HepG2 (cell line): ENCODE results near the gene BMP2K. TPM values are rescaled to one million over a fixed set of nuclear protein-coding genes. Genes with fewer than 3 reads are reported as not detected.
A peak's percentile ranks its signal among the peaks of the same experiment; 100 is the strongest.

ENCODE experiments used
- ATAC-seq: fragments of 200-7000 bp; cut with Tn5 transposase; 3 replicates; pipeline ENCODE4 v1.9.1; 2020; ENCODE audit warnings: mild to moderate bottlenecking, moderate library complexity
- BruUV-seq: library from RNA; stranded (reverse); fragments of 400-500 nt; replicated peaks from 2 replicates; lab custom pipeline; 2021; lab: Mats Ljungman, UMichigan
- CTCF ChIA-PET: fragments of 300-600 bp; formaldehyde crosslinking; extraction: SDS; loops from one replicate; lab custom pipeline; 2021; ENCODE audit warnings: low total read pairs, inconsistent platforms, low intra/inter-chr PET ratio; lab: Yijun Ruan, JAX
- POLR2A ChIA-PET: fragments of 350-600 bp; sonication (Branson Sonifier 250); formaldehyde crosslinking; loops from one replicate; lab custom pipeline; 2020; ENCODE audit warnings: antibody characterized with exemption, inconsistent platforms; lab: Yijun Ruan, JAX
- DNase-seq: peaks from one replicate; pipeline ENCODE4 v3.0.0-alpha.2; 2015; ENCODE audit warnings: low spot score
- FAIRE-seq: peaks from 3 replicates; lab custom pipeline; 2011; peaks lifted over from hg19 to GRCh38; lab: Jason Lieb, UNC
- H2AFZ ChIP-seq: one replicate; pipeline ENCODE4 v1.6.1; 2011; ENCODE audit warnings: low read length, inconsistent platforms
- H3K27ac ChIP-seq: fragments of 300-600 bp; 3 replicates; pipeline ENCODE4 v1.8.0; 2011; ENCODE audit warnings: mixed run types, mild to moderate bottlenecking, mixed read lengths, low read length, inconsistent platforms; ENCODE audit not compliant: insufficient read depth; ENCODE audit errors: extremely low read length
- H3K27me3 ChIP-seq, 2 experiments: fragments of 200-600 bp in 1 of 2; 2 replicates in 1 of 2; 3 replicates in 1 of 2; pipeline versions ENCODE4 v1.6.0 to v1.8.0; 2011; ENCODE audit warnings: low read length in 2 of 2, mild to moderate bottlenecking in 2 of 2, moderate library complexity in 2 of 2, inconsistent platforms in 1 of 2; ENCODE audit not compliant: insufficient read depth in 2 of 2, control insufficient read depth in 1 of 2
- H3K36me3 ChIP-seq, 2 experiments: fragments of 200-600 bp in 1 of 2; replicated peaks in 1 of 2; 2 replicates in 1 of 2; 3 replicates in 1 of 2; pipeline versions ENCODE4 v1.5.1 to v1.8.0; 2011; ENCODE audit warnings: low read length in 2 of 2, inconsistent platforms in 1 of 2; ENCODE audit not compliant: insufficient read depth in 2 of 2, control insufficient read depth in 1 of 2
- H3K4me1 ChIP-seq: 2 replicates; pipeline ENCODE4 v1.5.1; 2012; ENCODE audit warnings: low read length, inconsistent platforms; ENCODE audit not compliant: insufficient read depth
- H3K4me2 ChIP-seq: 2 replicates; pipeline ENCODE4 v1.6.0; 2011; ENCODE audit warnings: low read depth, low read length, inconsistent platforms
- H3K4me3 ChIP-seq, 3 experiments: fragments of 200-600 bp in 1 of 3; sonication (generic), shearing (Covaris generic) in 1 of 3; replicated peaks in 1 of 3; 2 replicates each; pipeline ENCODE4 v1.5.1; 2011 to 2016; ENCODE audit warnings: low read length in 3 of 3, inconsistent platforms in 2 of 3, low read depth in 2 of 3, mild to moderate bottlenecking in 2 of 3, control low read depth in 1 of 3, mixed read lengths in 1 of 3; ENCODE audit not compliant: insufficient read depth in 1 of 3
- H3K79me2 ChIP-seq: one replicate; pipeline ENCODE4 v1.6.1; 2011; ENCODE audit warnings: low read length, inconsistent platforms; ENCODE audit not compliant: insufficient read depth
- H3K9ac ChIP-seq: 2 replicates; pipeline ENCODE4 v1.6.0; 2011; ENCODE audit warnings: mild to moderate bottlenecking, low read depth, low read length, inconsistent platforms; ENCODE audit not compliant: insufficient read depth
- H3K9me3 ChIP-seq: 2 replicates; pipeline ENCODE4 v1.5.1; 2012; ENCODE audit warnings: mild to moderate bottlenecking, low read length
- H4K20me1 ChIP-seq: 2 replicates; pipeline ENCODE4 v1.6.0; 2011; ENCODE audit warnings: inconsistent platforms, mild to moderate bottlenecking, low read length, moderate library complexity; ENCODE audit not compliant: insufficient read depth
- CEBPB ChIP-seq: IDR thresholded peaks from 2 replicates; pipeline ENCODE4 v1.6.1; 2011; ENCODE audit warnings: low read depth, low read length, improper control_type of control experiment, borderline replicate concordance
- HDAC1 ChIP-seq: sonication (generic); formaldehyde crosslinking; IDR thresholded peaks from 2 replicates; pipeline ENCODE4 v1.5.1; 2020; ENCODE audit warnings: mild to moderate bottlenecking, missing genetic modification reagents
- HIC2 ChIP-seq: sonication (generic); formaldehyde crosslinking; IDR thresholded peaks from 2 replicates; pipeline ENCODE4 v1.9.0; 2022; ENCODE audit warnings: low read depth, missing genetic modification reagents
- ISL2 ChIP-seq: sonication (generic); formaldehyde crosslinking; IDR thresholded peaks from 2 replicates; pipeline ENCODE4 v1.5.0; 2020; ENCODE audit warnings: missing genetic modification reagents
- KMT2B ChIP-seq: IDR thresholded peaks from 2 replicates; pipeline ENCODE4 v1.6.1; 2016; ENCODE audit warnings: missing genetic modification reagents, missing compliant biosample characterization
- MBNL3 ChIP-seq: fragments of 250-450 bp; sonication (Bioruptor Pico); conservative IDR thresholded peaks from 2 replicates; pipeline ENCODE4 v1.8.0; 2022; ENCODE audit warnings: mild to moderate bottlenecking, inconsistent platforms
- MEIS2 ChIP-seq: sonication (generic); formaldehyde crosslinking; IDR thresholded peaks from 2 replicates; pipeline ENCODE4 v1.9.0; 2021; ENCODE audit warnings: mild to moderate bottlenecking, missing genetic modification reagents
- MXI1 ChIP-seq: IDR thresholded peaks from 3 replicates; pipeline ENCODE4 v1.6.1; 2012; ENCODE audit warnings: low read depth, low read length, inconsistent platforms, borderline replicate concordance
- NCOR1 ChIP-seq: fragments of 200-600 bp; sonication (generic); IDR thresholded peaks from 2 replicates; pipeline ENCODE4 v1.7.0; 2017; ENCODE audit warnings: antibody characterized with exemption, low read length, borderline replicate concordance
- NFYC ChIP-seq: IDR thresholded peaks from 2 replicates; pipeline ENCODE4 v1.6.1; 2016; ENCODE audit warnings: missing genetic modification reagents, missing compliant biosample characterization
- PHF8 ChIP-seq: sonication (generic); formaldehyde crosslinking; IDR thresholded peaks from 2 replicates; pipeline ENCODE4 v1.5.0; 2020; ENCODE audit warnings: missing genetic modification reagents
- RARG ChIP-seq: sonication (generic); formaldehyde crosslinking; IDR thresholded peaks from 2 replicates; pipeline ENCODE4 v1.4.0; 2020; ENCODE audit warnings: low read depth, mild to moderate bottlenecking, missing genetic modification reagents
- RBM22 ChIP-seq: fragments of 200-400 bp; formaldehyde crosslinking; optimal IDR thresholded peaks from 2 replicates; pipeline ENCODE3; 2017; ENCODE audit warnings: mild to moderate bottlenecking, low read length, moderate library complexity
- SALL1 ChIP-seq: sonication (generic); formaldehyde crosslinking; IDR thresholded peaks from 2 replicates; pipeline ENCODE4 v1.8.0; 2022; ENCODE audit warnings: mild to moderate bottlenecking, missing genetic modification reagents
- ZNF292 ChIP-seq: sonication (generic); formaldehyde crosslinking; IDR thresholded peaks from 2 replicates; pipeline ENCODE4 v1.8.1; 2022; ENCODE audit warnings: mild to moderate bottlenecking, low read depth, missing genetic modification reagents, borderline replicate concordance
- ZNF639 ChIP-seq: conservative IDR thresholded peaks from 2 replicates; pipeline ENCODE4 v1.6.1; 2018; ENCODE audit warnings: missing genetic modification reagents
- ZNF724P ChIP-seq: sonication (generic); formaldehyde crosslinking; IDR thresholded peaks from 2 replicates; pipeline ENCODE4 v1.8.0; 2022; ENCODE audit warnings: missing genetic modification reagents, borderline replicate concordance
- WGBS: methylation state at CpG from one replicate; pipeline ENCODE4 v1.1.6; 2017; ENCODE audit warnings: low lambda C conversion rate; 5-methylcytosine and 5-hydroxymethylcytosine counted together
- in situ Hi-C: cut with HindIII; loops from 2 replicates; pipeline ENCODE4 v1.10.0; 2017; ENCODE audit warnings: low pct_unique_long_range_greater_than_20kb; ENCODE audit not compliant: extremely low pct_ligation_motif_present
- intact Hi-C: fragments of 100-400 bp; cut with micrococcal nuclease; formaldehyde crosslinking; loops from one replicate; pipeline ENCODE4 v1.10.0; 2022; ENCODE audit not compliant: unreplicated experiment
- polyA plus RNA-seq, 8 experiments: library from polyadenylated mRNA; depleted of rRNA in 3 of 8; stranded (reverse) in 7 of 8; unstranded in 1 of 8; fragments of >200 nt; fragmentation: Illumina TruSeq in 4 of 8; extraction: Trizol in 4 of 8; gene quantifications; 2 replicates each; pipeline versions ENCODE4 v1.2.1 to v1.2.3, GENCODE V29; 2011 to 2016; ENCODE audit warnings: low read depth in 4 of 8, missing spikeins in 1 of 8, mixed read lengths in 1 of 8; ENCODE audit not compliant: insufficient read depth in 1 of 8
- total RNA-seq, 5 experiments: library from RNA; depleted of rRNA; stranded (reverse); fragments of >200 nt; fragmentation: Illumina TruSeq; extraction: Trizol; gene quantifications; 2 replicates each; pipeline ENCODE4 v1.2.3, GENCODE V29; 2016; ENCODE audit warnings: low read depth in 1 of 5

The BMP2K gene
- total and polyA plus RNA-seq, 2 of the 13 experiments (the other 11 are each of a cell fraction or from before 2014, with no cell fraction given) = 8.6 to 15.2 TPM

GRCh38 chr4:78776729-78777575 is 802 bp downstream of the BMP2K start:
- BruUV-seq = no TSS peak
- peaks cover 46% of the 10 kb centered on the region for H3K79me2 ChIP-seq
- ChIA-PET POLR2A (interaction anchor here (0.6 to 1.8 kb wide), 11 partner anchors 9 to 370 kb away, joined by 3 to 13 read pairs (median 3); partner anchors contain the start of gene PAQR3), CTCF (no interaction called here)
- peaks cover 6% of the 10 kb centered on the region for H4K20me1 ChIP-seq
- ATAC-seq = peak; percentile 78
- H3K4me3 ChIP-seq = peak overlapping the region; percentile 93 to 95 (median 95)
- H3K27me3 ChIP-seq = no peaks in the 10 kb centered on the region; a peak in 1 of 5 replicates
- peak; percentile 52 for DNase-seq
- H3K4me1 ChIP-seq = peaks cover 42% of the 10 kb centered on the region
- peak overlapping the region; percentile 81 for H3K27ac ChIP-seq
- peak overlapping the region; percentile 91 for H3K4me2 ChIP-seq
- peak overlapping the region; percentile 33 for H2AFZ ChIP-seq
- intact Hi-C loops = loop anchor here (1.0 to 10.0 kb wide), 4 partner anchors 85 to 720 kb away; partner anchors contain the start of gene FRAS1
- no peaks in the 10 kb centered on the region for H3K36me3 ChIP-seq
- no peak for FAIRE-seq
- no peaks in the 10 kb centered on the region for H3K9me3 ChIP-seq
- peak overlapping the region; percentile 82 for H3K9ac ChIP-seq
- under 1% methylated on average over 20 of the region's 28 CpGs for WGBS
- in situ Hi-C loops = no loop called here
- TF ChIP-seq MEIS2 (CRISPR knock-in tag) (0 out of 2 replicates have a peak, but pooled peaks have one; percentile 4), KMT2B (peak; percentile 36; the same call in 1 of the 2 replicates), HIC2 (CRISPR knock-in tag) (0 out of 2 replicates have a peak, but pooled peaks have one; percentile 21), ZNF724P (no peak), PHF8 (CRISPR knock-in tag) (0 out of 2 replicates have a peak, but pooled peaks have one; percentile 31), MBNL3 (no peak), RBM22 (no peak), CEBPB (no peak), ZNF639 (CRISPR knock-in tag) (0 out of 2 replicates have a peak, but pooled peaks have one; percentile 30), MXI1 (peak; percentile 39; the same call in 1 of the 3 replicates), ISL2 (0 out of 2 replicates have a peak, but pooled peaks have one; percentile 16), NFYC (CRISPR knock-in tag) (no peak), HDAC1 (CRISPR knock-in tag) (0 out of 2 replicates have a peak, but pooled peaks have one; percentile 21), NCOR1 (no peak), SALL1 (peak; percentile 37; the same call in 1 of the 2 replicates), ZNF292 (CRISPR knock-in tag) (peak; percentile 44; the same call in 1 of the 2 replicates), RARG (CRISPR knock-in tag) (no peak)
